Parathyroid adenoma (tissue), 2 donors: ENCODE data around the gene DIAPH3.

Experiments used
- H2AFZ ChIP-seq: fragments of 300-600 bp; sonication (generic); one replicate; pipeline ENCODE4 v1.7.0; 2017; ENCODE audit warnings: antibody characterized with exemption, mild to moderate bottlenecking
- H3K27ac ChIP-seq: fragments of 300-600 bp; sonication (generic); one replicate; pipeline ENCODE4 v1.7.0; 2017
- H3K27me3 ChIP-seq: fragments of 300-600 bp; sonication (generic); one replicate; pipeline ENCODE4 v1.7.0; 2017; ENCODE audit warnings: low read length; ENCODE audit not compliant: control insufficient read depth, insufficient read depth
- H3K36me3 ChIP-seq: fragments of 300-600 bp; sonication (generic); one replicate; pipeline ENCODE4 v1.7.0; 2017; ENCODE audit warnings: low read length; ENCODE audit not compliant: control insufficient read depth, insufficient read depth
- H3K4me1 ChIP-seq: fragments of 300-600 bp; sonication (generic); one replicate; pipeline ENCODE4 v1.7.0; 2017; ENCODE audit warnings: control low read depth
- H3K4me2 ChIP-seq: fragments of 300-600 bp; sonication (generic); one replicate; pipeline ENCODE4 v1.7.0; 2017; ENCODE audit warnings: low read length
- H3K4me3 ChIP-seq: fragments of 300-600 bp; sonication (generic); one replicate; pipeline ENCODE4 v1.7.0; 2017; ENCODE audit warnings: low read depth, low read length
- H3K79me2 ChIP-seq: fragments of 300-600 bp; sonication (generic); one replicate; pipeline ENCODE4 v1.7.0; 2017; ENCODE audit warnings: control low read depth
- H3K9ac ChIP-seq: fragments of 300-600 bp; sonication (generic); one replicate; pipeline ENCODE4 v1.7.0; 2017; ENCODE audit warnings: mild to moderate bottlenecking
- H3K9me3 ChIP-seq: fragments of 300-600 bp; sonication (generic); one replicate; pipeline ENCODE4 v1.7.0; 2017; ENCODE audit warnings: low read length; ENCODE audit not compliant: control insufficient read depth
- TF ChIP-seq, protein P1 (sequence below): fragments of 300-600 bp; sonication (generic); IDR thresholded peaks from one replicate; pipeline ENCODE4 v1.7.0; 2017; ENCODE audit warnings: antibody characterized with exemption, mild to moderate bottlenecking
- donor health status: primary hyperparathyroidism.

The DIAPH3 gene

DNA sequence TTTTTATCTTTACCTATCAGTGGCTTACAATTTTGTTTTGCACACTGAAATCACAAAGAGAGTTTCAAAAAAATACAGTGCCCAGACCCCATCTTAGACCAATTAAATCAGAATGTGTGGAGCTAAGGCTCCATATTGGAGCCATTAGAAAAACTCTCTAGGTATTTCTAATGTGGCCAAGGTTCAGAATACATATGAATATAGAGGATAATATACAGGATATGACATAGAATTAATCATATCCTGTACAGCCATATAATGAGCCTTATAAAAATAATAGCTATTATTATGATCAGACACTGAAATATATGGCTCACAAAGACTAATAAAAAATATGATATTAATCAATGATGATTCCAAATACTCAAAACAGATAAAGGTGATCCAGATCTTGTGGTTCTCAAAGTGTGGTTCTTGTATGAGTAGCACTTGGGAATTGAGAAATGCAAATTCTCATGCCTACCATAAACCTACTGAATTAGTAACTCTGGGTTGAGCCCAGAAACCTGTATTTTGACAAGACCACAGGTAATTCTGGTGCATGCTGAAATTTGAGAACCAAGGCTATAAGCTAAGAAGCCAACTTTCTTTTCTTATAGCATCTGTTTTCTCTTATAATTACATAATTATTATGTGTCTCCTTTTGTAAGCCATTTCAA, 408.0 kb downstream of the DIAPH3 start:
- H3K4me1 ChIP-seq = peaks cover 12% of the 10 kb centered on the region
- H3K4me2 ChIP-seq = no peak overlapping the region
- TF ChIP-seq, protein P1, sequence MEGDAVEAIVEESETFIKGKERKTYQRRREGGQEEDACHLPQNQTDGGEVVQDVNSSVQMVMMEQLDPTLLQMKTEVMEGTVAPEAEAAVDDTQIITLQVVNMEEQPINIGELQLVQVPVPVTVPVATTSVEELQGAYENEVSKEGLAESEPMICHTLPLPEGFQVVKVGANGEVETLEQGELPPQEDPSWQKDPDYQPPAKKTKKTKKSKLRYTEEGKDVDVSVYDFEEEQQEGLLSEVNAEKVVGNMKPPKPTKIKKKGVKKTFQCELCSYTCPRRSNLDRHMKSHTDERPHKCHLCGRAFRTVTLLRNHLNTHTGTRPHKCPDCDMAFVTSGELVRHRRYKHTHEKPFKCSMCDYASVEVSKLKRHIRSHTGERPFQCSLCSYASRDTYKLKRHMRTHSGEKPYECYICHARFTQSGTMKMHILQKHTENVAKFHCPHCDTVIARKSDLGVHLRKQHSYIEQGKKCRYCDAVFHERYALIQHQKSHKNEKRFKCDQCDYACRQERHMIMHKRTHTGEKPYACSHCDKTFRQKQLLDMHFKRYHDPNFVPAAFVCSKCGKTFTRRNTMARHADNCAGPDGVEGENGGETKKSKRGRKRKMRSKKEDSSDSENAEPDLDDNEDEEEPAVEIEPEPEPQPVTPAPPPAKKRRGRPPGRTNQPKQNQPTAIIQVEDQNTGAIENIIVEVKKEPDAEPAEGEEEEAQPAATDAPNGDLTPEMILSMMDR = no peak
- no peaks in the 10 kb centered on the region for H3K9me3 ChIP-seq
- H3K27me3 ChIP-seq = no peaks in the 10 kb centered on the region
- H3K9ac ChIP-seq = no peak overlapping the region
- no peaks in the 10 kb centered on the region for H3K79me2 ChIP-seq
- no peaks in the 10 kb centered on the region for H3K36me3 ChIP-seq
- H2AFZ ChIP-seq = peak overlapping the region; percentile 22
- H3K4me3 ChIP-seq = no peak overlapping the region
- no peak overlapping the region for H3K27ac ChIP-seq

DNA sequence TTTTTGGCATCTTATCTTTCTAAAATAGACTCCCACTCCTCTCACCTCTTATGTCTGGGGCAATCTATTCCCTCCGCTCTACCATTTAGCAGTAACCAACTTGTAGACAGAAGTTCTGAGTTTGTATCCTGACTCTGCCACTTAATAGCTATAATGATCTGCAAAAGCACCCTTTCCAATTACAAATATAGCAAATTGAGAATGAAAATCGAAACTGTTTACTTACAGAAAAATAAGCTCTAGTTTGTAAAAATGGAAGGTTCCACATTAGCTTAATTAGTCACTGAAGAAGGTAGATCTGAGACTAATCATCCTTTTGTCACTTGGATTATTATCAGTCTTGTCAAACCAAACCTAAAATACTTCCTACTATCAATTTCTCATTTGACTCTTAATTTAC, 409.3 kb downstream of the DIAPH3 start:
- TF ChIP-seq, protein P1 = no peak
- Histone ChIP-seq H3K4me3 (no peak overlapping the region), H3K9ac (no peak overlapping the region), H3K4me2 (no peak overlapping the region), H3K9me3 (no peaks in the 10 kb centered on the region), H3K4me1 (peaks cover 16% of the 10 kb centered on the region), H3K27me3 (no peaks in the 10 kb centered on the region), H2AFZ (no peak overlapping the region), H3K79me2 (no peaks in the 10 kb centered on the region), H3K36me3 (no peaks in the 10 kb centered on the region), H3K27ac (peak overlapping the region; percentile 24)

- TF ChIP-seq, protein P1 = no peak
- Histone ChIP-seq H3K27ac (peak overlapping the region; percentile 82), H3K9ac (no peak overlapping the region), H3K27me3 (no peaks in the 10 kb centered on the region), H3K79me2 (no peaks in the 10 kb centered on the region), H3K4me2 (peak overlapping the region; percentile 66), H2AFZ (peak overlapping the region; percentile 40), H3K4me3 (peak overlapping the region; percentile 46), H3K4me1 (peaks cover 16% of the 10 kb centered on the region), H3K9me3 (no peaks in the 10 kb centered on the region), H3K36me3 (no peaks in the 10 kb centered on the region)
Observed at GRCh38 chr13:59750860-59751259, 412.9 kb downstream of the DIAPH3 start.

- Histone ChIP-seq H3K79me2 (no peaks in the 10 kb centered on the region), H2AFZ (no peak overlapping the region)
- TF ChIP-seq, protein P1 = no peak
Observed at GRCh38 chr13:59748046-59748445, 415.7 kb downstream of the DIAPH3 start.

GRCh38 chr13:59747529-59747928, 416.2 kb downstream of the DIAPH3 start:
- no peak overlapping the region for H3K4me2 ChIP-seq
- H3K79me2 ChIP-seq = no peaks in the 10 kb centered on the region
- no peaks in the 10 kb centered on the region for H3K9me3 ChIP-seq
- H2AFZ ChIP-seq = no peak overlapping the region
- H3K4me3 ChIP-seq = no peak overlapping the region
- peaks cover 14% of the 10 kb centered on the region for H3K4me1 ChIP-seq
- no peaks in the 10 kb centered on the region for H3K36me3 ChIP-seq
- peak overlapping the region; percentile 51 for H3K27ac ChIP-seq
- TF ChIP-seq, protein P1 = no peak
- H3K27me3 ChIP-seq = no peaks in the 10 kb centered on the region
- no peak overlapping the region for H3K9ac ChIP-seq

More at GRCh38 chr13:59748046-59748445, 415.7 kb downstream of the DIAPH3 start:
- Histone ChIP-seq H3K36me3 (no peaks in the 10 kb centered on the region), H3K4me1 (peaks cover 14% of the 10 kb centered on the region), H3K27me3 (no peaks in the 10 kb centered on the region), H3K4me3 (no peak overlapping the region), H3K9ac (no peak overlapping the region), H3K9me3 (no peaks in the 10 kb centered on the region), H3K27ac (peak overlapping the region; percentile 51), H3K4me2 (no peak overlapping the region)
